ENCODE data around the gene MRPS24.
"Not testable (repeated sequence)": the region's sequence is repeated elsewhere in the genome, so short reads cannot be mapped to it uniquely, and the experiment has no call there.

The MRPS24 gene

DNA sequence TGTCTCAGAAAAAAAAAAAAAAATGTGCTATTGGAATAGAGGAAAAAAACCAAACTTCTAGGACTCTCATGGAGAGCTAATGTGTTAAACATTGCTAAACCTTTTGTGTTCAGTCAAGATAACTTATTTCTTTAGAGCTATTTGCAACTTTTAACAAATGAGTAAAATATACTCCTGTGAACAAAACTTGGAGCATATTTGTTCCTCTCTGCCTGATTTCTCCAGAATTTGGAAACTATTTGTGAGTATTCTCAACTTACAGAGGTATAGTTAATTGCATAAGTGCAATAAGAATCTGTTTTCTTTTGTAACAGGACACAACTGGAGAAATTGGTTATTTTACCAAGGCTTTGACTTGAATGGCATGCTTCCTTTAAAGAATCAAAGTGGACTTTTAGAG is 38.4 kb downstream of the MRPS24 start:
- not testable (repeated sequence) for DNase-seq

DNA sequence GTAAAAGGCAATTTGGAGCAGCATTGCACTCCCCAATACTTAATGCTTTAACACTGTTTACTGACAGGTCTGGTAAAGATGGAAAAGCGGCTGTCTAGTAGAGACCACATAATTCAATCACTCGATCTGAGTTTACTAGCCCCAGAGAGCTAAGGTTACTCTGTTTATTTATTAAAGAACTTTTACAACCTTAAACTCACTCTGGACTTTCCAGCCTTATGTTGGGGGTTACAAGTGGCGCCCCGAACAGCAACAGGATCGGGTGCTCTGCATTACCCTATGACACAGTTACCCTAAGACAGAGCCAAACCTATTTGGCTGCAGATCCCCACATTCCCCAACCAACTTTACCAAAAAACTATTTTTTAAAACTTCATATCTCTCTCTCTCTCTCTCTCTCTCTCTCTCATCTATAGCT is 43.9 kb downstream of the MRPS24 start:
- DNase-seq = no peak

- no peak for DNase-seq
Measured at GRCh38 chr7:43824963-43825362, 44.4 kb downstream of the MRPS24 start.

- not testable (repeated sequence) for DNase-seq
Measured at GRCh38 chr7:43824513-43824912, 44.8 kb downstream of the MRPS24 start.

GRCh38 chr7:43823941-43824340 is 45.4 kb downstream of the MRPS24 start:
- DNase-seq = no peak

DNA sequence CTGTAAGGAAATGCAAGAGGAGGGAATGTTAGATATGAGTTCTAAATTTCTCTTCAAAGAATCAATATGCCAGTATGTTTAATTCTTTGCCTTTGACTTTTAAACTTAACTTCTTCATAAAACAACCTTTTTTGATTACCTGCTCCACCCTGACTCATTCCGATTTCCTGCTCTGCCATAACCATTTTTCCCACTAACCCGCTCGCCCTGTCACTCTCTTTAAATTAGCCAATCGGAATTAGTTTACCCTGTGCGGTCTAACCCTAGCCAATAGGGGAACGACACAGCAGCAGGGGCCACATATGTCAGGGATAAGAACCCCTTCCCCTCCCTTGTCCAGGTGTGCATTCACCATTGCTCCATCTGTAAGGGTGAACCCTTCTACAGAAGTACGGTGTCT is 45.9 kb downstream of the MRPS24 start:
- DNase-seq = not testable (repeated sequence)

Data from stimulated activated naive CD4-positive, alpha-beta T cell treated with Interleukin-2 at 50 U/mL for 16 hours (primary cell).